Esophagus muscularis mucosa (tissue), 4 donors: ENCODE results near the gene HSD11B2. TPM values are rescaled to one million over a fixed set of nuclear protein-coding genes. Genes with fewer than 3 reads are reported as not detected.

ENCODE experiments used
- DNase-seq: peaks from one replicate; pipeline ENCODE4 v3.0.0-alpha.2; 2017; ENCODE audit errors: extremely low spot score
- H3K27ac ChIP-seq, 4 donors: fragments of 200-600 bp; sonication (generic); replicated peaks in 1 of 4; 1 replicate in 3 of 4; 2 replicates in 1 of 4; pipeline ENCODE4 v1.5.1; 2016 to 2019; ENCODE audit warnings: mild to moderate bottlenecking in 1 of 4
- H3K27me3 ChIP-seq, 4 donors: fragments of 200-600 bp; sonication (generic); one replicate each; pipeline versions ENCODE4 v1.5.1 to v1.6.0; 2016 to 2019
- H3K36me3 ChIP-seq, 4 donors: fragments of 200-600 bp; sonication (generic); one replicate each; pipeline ENCODE4 v1.5.1; 2016 to 2019
- H3K4me1 ChIP-seq, 4 donors: fragments of 200-600 bp; sonication (generic); one replicate each; pipeline ENCODE4 v1.5.1; 2016 to 2019
- H3K4me3 ChIP-seq, 4 donors: fragments of 200-600 bp; sonication (generic); 1 replicate in 2 of 4; 2 replicates in 2 of 4; pipeline ENCODE4 v1.5.1; 2016 to 2019; ENCODE audit warnings: mild to moderate bottlenecking in 4 of 4, moderate library complexity in 1 of 4
- H3K9me3 ChIP-seq, 4 donors: fragments of 200-600 bp; sonication (generic); 1 replicate in 3 of 4; 2 replicates in 1 of 4; pipeline ENCODE4 v1.5.1; 2016 to 2019
- EP300 ChIP-seq: sonication (generic); formaldehyde crosslinking; IDR thresholded peaks from one replicate; pipeline ENCODE4 v1.6.1; 2017; ENCODE audit warnings: antibody characterized with exemption
- POLR2A ChIP-seq: fragments of 450-650 bp; IDR thresholded peaks from one replicate; pipeline ENCODE4 v1.6.1; 2017; ENCODE audit warnings: antibody characterized with exemption, moderate library complexity, mild to moderate bottlenecking, low read depth
- POLR2AphosphoS5 ChIP-seq, 2 donors: sonication (generic); formaldehyde crosslinking; IDR thresholded peaks; one replicate each; pipeline ENCODE4 v1.6.1; 2017; ENCODE audit warnings: antibody characterized with exemption in 2 of 2
- WGBS: methylation state at CpG from one replicate; pipeline ENCODE4 v1.1.5; 2018; 5-methylcytosine and 5-hydroxymethylcytosine counted together
- intact Hi-C: fragments of 100-400 bp; cut with DNase I; formaldehyde crosslinking; loops from one replicate; pipeline ENCODE4 v1.15.1; 2023
- total RNA-seq, 4 donors: library from RNA; depleted of rRNA; stranded (reverse); fragments of >200 nt; gene quantifications; one replicate each; pipeline versions ENCODE4 v1.1.0 to v1.2.1, GENCODE V29; 2016
- TF ChIP-seq, protein P1 (sequence below), 3 experiments: fragments of 200-600 bp in 2 of 3; fragments of 450-650 bp in 1 of 3; sonication (generic) in 2 of 3; IDR thresholded peaks; one replicate each; pipeline ENCODE4 v1.5.1; 2017 to 2019; ENCODE audit warnings: antibody characterized with exemption in 3 of 3, mild to moderate bottlenecking in 2 of 3, moderate library complexity in 1 of 3

HSD11B2 gene
- total RNA-seq, 4 donors from 2014 or later = 0.42 to 2.2 (median 1.1) TPM; not detected in 1

GRCh38 chr16:67404740-67405226, 26.1 kb upstream of the HSD11B2 start:
- TF ChIP-seq, protein P1, sequence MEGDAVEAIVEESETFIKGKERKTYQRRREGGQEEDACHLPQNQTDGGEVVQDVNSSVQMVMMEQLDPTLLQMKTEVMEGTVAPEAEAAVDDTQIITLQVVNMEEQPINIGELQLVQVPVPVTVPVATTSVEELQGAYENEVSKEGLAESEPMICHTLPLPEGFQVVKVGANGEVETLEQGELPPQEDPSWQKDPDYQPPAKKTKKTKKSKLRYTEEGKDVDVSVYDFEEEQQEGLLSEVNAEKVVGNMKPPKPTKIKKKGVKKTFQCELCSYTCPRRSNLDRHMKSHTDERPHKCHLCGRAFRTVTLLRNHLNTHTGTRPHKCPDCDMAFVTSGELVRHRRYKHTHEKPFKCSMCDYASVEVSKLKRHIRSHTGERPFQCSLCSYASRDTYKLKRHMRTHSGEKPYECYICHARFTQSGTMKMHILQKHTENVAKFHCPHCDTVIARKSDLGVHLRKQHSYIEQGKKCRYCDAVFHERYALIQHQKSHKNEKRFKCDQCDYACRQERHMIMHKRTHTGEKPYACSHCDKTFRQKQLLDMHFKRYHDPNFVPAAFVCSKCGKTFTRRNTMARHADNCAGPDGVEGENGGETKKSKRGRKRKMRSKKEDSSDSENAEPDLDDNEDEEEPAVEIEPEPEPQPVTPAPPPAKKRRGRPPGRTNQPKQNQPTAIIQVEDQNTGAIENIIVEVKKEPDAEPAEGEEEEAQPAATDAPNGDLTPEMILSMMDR (IDR thresholded peaks at IDR 0.05) = no peak
- TF ChIP-seq EP300 (no peak), POLR2AphosphoS5 (IDR thresholded peaks at IDR 0.05) (no peak), POLR2A (no peak)
- Histone ChIP-seq H3K4me1 (peaks cover 18 to 25% (median 21%) of the 10 kb centered on the region in 4 donors), H3K27ac (no peak overlapping the region), H3K4me3 (no peak overlapping the region), H3K36me3 (peaks cover 0 to 23% (median 0%) of the 10 kb centered on the region in 4 donors), H3K27me3 (no peaks in the 10 kb centered on the region), H3K9me3 (no peaks in the 10 kb centered on the region)
- DNase-seq = no peak
- WGBS = 93% methylated on average over 5 of the region's 5 CpGs
- intact Hi-C loops = no loop called here

- Histone ChIP-seq H3K27me3 (no peaks in the 10 kb centered on the region), H3K36me3 (peaks cover 0 to 23% (median 0%) of the 10 kb centered on the region in 4 donors), H3K4me3 (no peak overlapping the region), H3K9me3 (no peaks in the 10 kb centered on the region), H3K4me1 (peaks cover 17 to 22% (median 20%) of the 10 kb centered on the region in 4 donors), H3K27ac (peak overlapping the region in 2 of 4 donors; percentile 72 to 73)
- no peak for DNase-seq
- WGBS = 92% methylated on average over 8 of the region's 8 CpGs
- intact Hi-C loops = no loop called here
- TF ChIP-seq, protein P1 (IDR thresholded peaks at IDR 0.05) = no peak
- no peak for TF ChIP-seq POLR2AphosphoS5 (IDR thresholded peaks at IDR 0.05)
- TF ChIP-seq EP300 = no peak
- no peak for TF ChIP-seq POLR2A
Observed at GRCh38 chr16:67405336-67405735, 25.6 kb upstream of the HSD11B2 start.

GRCh38 chr16:67406111-67406971, 24.6 kb upstream of the HSD11B2 start:
- peak overlapping the region; percentile 15 to 73 (median 70) for H3K27ac ChIP-seq
- H3K27me3 ChIP-seq = no peaks in the 10 kb centered on the region
- no peak for DNase-seq
- H3K4me3 ChIP-seq = no peak overlapping the region
- H3K36me3 ChIP-seq = peaks cover 0 to 23% (median 0%) of the 10 kb centered on the region in 4 donors
- intact Hi-C loops = no loop called here
- WGBS = 65% methylated on average over 14 of the region's 18 CpGs
- H3K4me1 ChIP-seq = peaks cover 17 to 22% (median 20%) of the 10 kb centered on the region in 4 donors
- peak in 1 of 2 donors; percentile 6 for TF ChIP-seq POLR2AphosphoS5 (IDR thresholded peaks at IDR 0.05)
- TF ChIP-seq POLR2A = no peak
- H3K9me3 ChIP-seq = no peaks in the 10 kb centered on the region

DNA sequence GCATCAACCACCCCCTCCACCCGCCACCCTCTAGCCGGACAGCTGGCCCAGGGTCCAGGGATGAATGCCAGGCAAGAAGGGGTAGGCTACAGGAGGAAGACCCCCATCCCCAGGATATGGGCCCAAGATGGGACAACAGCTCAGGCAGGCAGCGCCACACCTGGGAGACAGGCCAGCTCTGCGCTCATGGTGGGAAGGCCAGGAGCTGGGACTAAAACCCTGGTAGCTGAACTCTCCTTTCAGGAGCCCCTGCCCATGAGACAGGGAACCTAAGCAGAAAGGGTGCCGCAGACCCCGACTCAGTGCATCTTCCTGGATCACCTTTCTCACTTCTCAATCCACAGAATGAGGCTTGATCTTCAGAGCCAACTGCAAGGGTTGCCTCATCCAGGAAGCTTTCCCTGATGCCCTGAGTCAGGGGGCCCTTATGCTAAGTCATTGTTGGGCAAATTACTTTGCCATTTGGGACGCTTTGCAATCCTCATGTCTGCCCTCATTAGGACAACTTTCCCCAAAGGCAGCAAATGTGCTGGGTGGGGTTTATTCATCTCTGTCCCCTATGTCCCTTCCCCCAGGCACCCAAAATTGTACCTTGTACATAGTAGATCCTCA, 23.6 kb upstream of the HSD11B2 start:
- 90% methylated on average over 5 of the region's 7 CpGs for WGBS
- peak overlapping the region; percentile 15 to 73 (median 70) for H3K27ac ChIP-seq
- peaks cover 0 to 23% (median 0%) of the 10 kb centered on the region in 4 donors for H3K36me3 ChIP-seq
- no peak for DNase-seq
- H3K4me1 ChIP-seq = peaks cover 17 to 22% (median 20%) of the 10 kb centered on the region in 4 donors
- no peaks in the 10 kb centered on the region for H3K9me3 ChIP-seq
- no peak for TF ChIP-seq POLR2A
- TF ChIP-seq, protein P1 (IDR thresholded peaks at IDR 0.05) = no peak
- no peak for TF ChIP-seq EP300
- no peak for TF ChIP-seq POLR2AphosphoS5 (IDR thresholded peaks at IDR 0.05)
- no peaks in the 10 kb centered on the region for H3K27me3 ChIP-seq
- intact Hi-C loops = no loop called here
- no peak overlapping the region for H3K4me3 ChIP-seq
